Iris pigment epithelial cell (primary cell): ENCODE measurements around the gene SLC8A1.

ENCODE experiments used
- DNase-seq: peaks from one replicate; pipeline ENCODE4 v3.0.0-alpha.2; 2011; ENCODE audit warnings: low read depth

The SLC8A1 gene

DNA sequence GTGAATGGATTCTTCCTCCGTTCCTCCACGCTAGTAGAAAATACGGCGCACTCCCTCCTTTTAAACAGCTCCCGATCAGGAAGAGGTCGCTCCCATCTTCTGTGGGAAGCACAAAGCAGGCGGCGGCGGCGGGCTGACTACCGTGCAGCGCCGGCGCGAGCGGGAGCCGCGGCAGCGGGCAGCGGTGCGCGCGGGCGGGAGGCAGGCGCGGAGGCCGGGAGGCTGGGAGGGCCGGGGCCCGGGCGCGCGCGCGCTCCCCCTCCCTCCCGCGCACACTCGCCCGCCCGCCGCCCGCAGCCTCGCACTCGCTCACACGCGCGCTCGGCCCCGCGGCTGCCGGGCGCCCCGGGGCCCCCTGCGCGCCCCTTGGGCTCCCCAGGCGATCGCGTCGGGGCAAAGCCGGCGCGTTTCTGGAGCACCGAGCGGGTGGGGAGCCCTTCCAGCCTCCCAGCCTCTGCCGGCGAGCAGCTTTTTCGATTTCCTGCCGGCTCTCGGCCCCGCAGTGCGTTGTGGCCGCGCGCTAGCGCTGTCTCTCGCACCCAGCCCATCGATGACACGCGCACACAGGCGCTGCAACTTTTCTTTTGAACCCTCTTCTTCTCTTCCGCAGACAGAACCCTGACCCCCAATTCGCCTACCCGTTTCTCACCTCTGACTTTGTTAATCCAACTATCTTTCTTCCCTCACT lies at the start of gene SLC8A1:
Gene SLC8A1, minus strand, starts transcription at position 173 of the 688 bp plus-strand sequence.
- DNase-seq = peak; percentile 35

DNA sequence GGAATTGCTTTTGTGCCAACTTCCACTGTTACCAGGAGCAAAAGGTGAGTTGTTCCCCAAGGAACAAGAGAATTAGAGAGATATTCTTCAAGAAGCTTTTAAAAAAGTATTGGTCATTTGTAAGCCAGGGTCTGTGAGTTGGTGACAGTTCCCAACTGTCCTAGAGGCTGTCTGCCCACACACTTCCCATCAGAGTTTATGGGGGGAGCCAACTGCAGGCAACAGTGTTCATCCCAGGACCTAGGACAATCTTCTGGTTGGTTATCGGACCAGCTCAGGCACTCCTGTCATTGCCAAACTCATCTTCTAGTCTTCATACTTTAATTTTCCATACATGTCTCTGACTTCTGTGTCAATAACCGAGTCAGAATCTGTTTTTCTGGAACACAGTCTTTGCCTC lies 47.5 kb upstream of the SLC8A1 start:
- no peak for DNase-seq

DNA sequence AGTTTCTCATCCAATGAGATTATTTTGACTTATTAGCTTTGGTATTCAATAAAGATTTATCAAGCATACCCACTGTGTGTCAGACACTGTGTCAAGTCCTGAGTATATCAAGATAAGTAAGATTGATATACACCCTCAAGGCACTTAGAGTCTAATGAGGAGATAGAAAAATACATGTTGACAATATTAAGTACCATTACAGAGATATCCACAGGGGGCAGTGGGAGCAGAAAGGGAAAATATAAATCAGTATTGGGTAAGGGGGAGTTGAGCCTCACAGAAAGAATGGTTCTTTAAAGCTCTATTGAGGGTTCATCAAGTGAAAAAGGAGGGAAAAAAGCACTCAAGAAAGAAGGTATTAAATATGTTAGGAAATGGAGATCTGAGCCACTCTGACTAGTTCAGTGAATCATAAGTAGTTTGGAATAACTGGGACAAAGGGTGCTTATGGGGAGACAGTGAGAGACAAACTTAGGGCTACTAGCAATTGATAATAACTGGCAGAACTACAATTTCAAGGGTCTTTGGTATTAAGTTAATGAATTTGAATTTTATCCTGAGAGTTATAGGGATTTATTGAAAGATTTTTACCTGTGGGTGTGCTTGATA lies 45.5 kb upstream of the SLC8A1 start:
- no peak for DNase-seq

DNA sequence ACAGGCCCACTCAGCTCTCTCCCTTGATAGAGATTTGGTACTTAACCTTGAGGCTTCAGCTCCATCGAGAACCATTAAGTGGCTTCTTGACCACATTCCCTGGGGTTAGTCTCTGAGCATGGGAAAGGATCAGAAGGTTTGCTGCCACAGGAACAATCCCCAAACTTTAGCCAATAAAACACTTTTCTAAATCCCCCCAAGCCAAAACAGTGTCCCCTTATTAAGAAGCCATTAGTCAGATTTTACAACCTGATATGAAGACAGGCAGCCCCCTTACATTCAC lies 37.7 kb upstream of the SLC8A1 start:
- no peak for DNase-seq

DNA sequence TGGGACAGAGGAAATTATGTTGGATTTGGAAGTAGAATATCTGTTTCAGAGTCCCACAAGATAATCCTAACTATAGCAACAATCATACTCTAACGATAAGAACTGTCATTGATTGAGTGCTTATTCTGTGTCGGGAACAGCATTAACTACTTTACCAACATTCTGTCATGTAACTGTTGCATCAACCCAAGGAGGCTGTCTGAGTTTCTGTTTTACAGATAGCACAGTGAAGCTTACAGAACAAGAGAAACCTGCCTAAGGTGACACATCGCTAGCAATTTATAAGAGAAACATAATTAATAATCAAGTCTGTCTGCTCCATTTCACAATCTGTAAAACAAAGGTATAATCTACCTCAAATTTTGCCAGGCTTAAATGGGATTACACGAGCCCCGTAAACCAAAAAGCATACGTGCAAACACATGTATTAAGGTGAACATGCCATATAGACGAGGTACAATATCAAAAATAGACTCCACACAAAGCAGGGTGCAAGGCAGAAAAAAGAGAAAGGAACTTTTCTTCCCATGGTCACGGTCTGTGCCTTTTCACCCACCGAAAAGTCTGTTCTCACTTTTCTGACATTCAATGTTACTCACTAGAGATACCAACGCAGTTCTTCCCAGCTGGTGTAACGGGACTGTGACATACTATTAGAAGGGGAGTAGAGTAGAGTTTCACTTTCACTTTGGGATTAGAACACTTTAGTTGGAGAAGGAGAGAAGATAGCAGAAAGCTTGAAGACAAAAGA lies 37.2 kb upstream of the SLC8A1 start:
- no peak for DNase-seq

DNA sequence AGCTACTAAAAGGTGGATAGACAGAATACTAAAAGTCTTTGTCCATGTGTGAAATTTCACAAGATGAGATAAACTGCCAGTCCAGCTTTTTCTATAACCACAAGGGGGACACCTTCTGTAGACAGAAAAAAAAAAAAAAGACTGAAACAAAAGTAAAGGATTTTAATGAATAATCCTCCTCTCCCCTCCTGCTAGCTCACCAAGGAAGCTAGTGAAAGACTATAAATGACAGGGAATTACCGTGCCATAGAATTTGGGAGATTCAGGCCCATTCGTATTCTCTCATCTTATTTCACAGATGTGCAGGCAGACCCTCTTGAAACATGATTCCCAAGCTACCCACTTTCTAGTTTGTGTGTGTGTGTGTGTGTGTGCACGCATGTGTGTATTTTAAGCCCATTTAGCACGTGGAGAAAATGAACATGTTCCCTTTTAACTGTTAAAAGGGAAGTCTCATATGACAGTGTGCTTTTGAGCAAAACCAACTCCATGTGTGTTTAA lies 36.3 kb upstream of the SLC8A1 start:
- DNase-seq = peak; percentile 57

DNA sequence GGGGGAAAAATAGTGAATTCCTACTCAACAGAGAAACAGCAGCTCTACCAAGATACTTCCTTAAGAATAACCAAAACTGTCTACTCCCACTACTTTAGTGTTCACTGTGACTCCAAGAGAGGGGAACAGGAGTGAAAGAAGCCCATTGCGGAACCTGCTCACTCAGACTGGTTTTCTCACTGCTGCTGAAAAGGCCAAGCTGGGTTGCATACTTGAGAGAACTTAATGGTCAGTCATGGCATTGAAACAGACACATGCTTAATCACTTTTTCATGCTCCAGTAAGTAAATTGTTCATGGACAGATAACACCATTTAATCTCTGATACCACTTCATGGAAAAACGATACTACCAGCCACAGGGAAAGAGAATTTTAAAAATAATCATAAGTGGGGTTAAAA lies 35.7 kb upstream of the SLC8A1 start:
- DNase-seq = peak; percentile 17

DNA sequence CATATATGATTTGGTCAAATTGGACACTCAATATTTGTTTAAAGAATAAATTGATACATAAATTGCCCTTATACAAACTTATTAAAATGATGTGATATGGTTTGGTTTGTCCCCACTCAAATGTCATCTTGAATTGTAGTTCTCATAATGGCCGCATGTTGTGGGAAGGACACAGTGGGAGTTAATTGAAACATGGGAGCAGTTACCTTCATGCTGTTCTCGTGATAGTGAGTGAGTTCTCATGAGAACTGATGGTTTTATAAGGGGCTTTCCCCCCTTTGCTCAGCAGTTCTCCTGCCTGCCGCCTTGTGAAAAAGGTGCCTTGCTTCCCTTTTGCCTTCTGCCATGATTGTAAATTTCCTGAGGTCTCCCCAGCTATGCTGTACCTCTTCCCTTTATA lies 34.0 kb upstream of the SLC8A1 start:
- no peak for DNase-seq

DNA sequence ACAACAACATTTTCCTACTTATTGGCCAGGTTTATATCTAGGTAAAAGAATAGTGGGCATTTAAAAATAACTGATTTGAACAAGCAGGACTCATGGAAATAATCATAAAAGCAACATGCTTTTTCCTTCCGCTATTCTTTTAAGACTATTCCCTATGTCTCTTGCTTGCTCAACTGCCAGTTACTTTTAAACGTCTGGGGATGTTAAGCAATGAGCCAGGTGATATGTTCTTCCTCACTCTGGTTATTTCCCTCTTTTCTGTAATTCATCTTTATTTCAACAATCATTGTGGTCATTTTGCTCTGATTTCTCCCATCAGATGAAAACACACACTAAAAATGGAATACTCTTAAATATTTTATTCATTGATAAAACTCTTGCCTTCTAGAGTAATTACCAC lies 33.4 kb upstream of the SLC8A1 start:
- DNase-seq = no peak

DNA sequence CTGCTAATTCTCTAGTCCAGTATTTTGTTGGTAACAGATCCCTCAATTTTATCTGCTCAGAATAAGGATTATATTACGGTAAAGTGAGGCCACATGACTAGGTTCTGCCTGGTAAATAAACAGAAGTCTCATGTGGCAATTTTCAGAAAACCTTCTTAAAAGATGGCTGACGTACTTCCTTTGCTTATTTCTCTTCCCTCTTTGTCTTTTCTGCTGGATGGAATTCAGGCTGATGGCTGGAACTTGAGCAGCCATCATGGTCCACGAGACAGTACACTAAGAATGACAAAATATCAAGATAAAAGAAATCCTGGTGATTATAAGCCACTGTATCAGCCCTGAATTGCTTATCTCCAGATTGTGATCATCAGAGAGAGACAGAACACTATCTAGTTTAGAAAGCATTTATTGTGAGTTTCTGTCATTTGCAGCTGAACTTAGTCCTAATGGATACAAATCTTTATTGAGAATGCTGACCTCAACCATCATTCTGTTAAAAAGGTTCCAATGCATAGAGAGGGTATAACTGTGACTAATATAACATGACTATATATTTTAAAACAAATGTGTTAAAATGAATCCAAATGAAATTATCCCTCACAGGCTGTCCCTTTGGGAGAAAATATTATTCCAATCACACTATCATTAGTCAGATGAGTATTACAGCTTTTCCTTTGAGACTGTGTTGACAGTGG lies 31.8 kb upstream of the SLC8A1 start:
- no peak for DNase-seq

DNA sequence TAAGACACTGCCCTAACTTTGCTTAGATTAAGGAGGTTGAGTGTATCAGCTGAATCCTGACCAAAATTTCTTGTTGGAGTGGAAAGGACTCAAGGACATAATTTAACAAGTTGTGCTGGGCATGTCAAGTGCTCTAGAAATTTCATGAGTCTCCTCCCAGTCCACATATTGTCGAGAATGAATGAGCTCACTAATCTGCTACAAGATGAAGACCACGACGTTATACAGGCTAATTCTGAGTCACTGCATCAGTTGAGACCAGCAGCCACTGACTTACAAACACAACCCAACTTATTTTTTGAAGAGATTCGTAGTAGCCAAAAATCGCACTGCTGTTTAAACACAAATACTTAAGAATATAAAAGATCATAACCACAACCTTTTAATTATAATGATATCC lies 28.7 kb upstream of the SLC8A1 start:
- DNase-seq = no peak

DNA sequence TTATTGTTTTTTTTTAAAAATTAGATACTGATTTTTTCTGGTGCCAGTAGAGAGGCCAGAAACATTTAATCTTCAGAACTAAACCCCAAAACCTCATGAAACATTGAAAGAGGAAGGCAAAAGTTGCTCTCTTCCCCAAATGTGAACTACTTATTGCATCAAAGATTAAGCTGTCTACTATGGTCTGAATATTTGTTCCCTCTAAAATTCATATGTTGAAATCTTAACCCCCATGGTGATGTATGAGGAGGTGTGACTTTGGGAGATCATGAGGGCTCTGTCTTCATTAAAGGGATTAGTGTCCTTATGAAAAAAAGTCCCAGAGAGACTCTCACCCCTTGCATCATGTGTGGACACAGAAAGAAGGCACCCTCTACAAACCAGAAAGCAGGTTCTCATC lies 28.2 kb upstream of the SLC8A1 start:
- DNase-seq = no peak

DNA sequence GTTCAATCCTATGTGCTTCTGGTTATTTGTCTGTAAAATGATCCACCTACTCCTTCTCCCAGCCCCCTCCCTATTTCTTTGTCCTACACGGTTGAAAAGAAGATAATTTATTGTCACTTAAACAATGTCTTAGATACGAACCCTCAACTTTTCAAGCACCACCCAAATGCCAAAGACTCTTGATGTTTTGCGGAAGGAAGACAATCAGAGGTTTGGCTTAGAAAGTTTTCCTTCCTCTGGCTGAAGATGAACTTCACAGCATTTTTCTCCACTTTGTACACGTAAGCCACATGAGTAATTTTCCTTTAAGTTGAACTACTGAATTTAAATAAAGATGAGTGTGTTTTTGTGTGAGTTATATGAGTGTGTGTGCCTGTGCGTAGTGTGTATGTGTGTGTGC lies 25.5 kb upstream of the SLC8A1 start:
- DNase-seq = no peak

DNA sequence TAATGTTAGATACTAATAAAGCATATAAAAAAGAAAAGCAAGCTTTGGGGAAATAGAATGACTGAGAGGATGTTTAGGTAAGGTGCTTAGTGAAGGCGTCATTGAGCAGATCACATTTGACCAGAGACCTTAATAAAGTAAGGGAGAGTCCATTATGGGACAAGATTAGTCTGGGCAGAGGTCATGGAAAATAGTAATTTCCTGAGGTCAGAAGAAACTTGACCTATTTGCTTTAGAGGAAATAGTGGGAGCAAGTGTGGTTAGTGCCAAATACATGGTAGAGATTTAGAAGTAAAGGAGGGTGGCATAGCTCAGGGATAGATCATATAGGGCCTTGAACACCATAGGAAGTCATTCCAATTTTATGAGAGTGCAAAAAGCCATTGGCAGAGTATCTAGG lies 24.5 kb upstream of the SLC8A1 start:
- DNase-seq = no peak

DNA sequence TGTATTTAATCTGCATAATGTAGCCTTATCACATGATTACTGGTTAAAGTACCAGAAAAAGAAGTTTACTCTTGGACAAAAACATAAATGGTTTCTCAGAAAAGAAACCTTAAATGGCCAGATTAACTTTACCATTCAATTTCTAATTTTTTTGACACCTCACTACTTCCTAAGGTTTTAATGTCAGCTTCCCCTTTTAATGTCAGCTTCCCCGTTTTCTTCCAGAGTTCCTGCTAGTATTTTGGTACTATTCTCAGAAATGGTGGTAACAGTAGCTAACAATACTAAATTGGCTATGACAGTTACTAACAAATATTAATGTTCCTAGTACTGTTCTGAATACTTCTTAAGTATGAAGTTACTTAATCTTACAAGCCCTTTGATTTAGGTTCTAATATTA lies 22.4 kb upstream of the SLC8A1 start:
- DNase-seq = no peak

DNA sequence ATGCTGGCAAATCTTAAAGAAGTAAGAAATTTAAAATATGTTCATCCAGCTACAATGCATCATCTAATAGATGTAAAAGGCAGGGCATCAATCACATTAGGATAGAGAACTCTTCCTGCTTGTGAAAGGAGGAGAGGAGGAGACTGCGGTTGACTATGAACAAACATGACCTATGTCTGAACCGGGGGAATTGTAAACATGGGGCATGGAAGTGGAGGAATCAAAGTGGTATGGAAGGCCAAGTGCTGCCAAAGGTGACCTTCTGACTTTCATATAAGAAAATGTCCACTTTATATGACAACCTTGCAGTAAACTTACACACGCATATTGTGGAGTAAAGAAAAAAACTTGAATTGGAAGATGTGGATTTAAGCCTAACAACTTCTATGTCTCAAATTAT lies 20.0 kb upstream of the SLC8A1 start:
- no peak for DNase-seq

DNA sequence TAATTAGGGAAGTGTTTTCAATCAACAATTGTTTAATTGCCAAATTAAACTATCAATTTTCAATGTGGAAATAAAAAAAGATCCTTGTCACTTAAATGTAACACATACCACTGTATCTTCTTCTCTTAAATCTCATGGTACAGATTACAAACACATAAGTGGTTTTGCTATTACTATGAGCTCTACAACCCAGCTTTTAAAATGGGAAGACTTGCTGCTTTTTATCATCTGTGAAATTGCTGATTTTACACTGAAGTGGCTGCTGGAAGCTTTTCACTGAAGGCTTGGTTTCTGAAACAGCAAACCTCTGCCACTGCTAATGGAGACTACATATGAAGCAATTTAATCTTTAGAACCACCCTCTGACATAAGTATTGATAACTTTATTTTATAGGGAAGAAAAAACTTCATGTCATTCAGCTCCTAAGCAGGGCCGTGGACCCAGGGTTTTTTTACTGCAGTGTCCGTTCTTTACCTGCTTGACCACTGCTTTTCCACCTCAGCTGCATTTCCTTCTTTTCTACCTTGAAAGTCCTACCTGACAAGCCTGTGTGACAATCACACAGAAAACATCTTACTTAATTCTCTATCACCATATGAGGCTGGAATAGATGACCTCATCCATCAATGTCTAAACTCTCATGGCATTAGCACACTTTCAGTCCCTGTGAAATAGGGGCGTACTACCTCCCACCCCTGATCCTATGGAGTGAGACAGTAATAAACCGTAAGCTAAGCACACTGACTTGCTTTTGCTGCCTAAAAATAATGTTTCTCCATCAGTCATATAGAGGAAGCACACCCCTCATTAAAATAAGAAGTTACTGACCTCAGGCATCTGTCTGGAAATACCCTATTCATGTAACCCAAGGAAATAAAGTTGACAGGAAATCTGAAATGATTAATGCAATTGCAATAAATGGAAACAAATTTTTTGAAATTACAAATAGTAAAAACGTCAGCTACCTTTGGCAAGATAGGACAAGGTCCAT lies 19.2 kb upstream of the SLC8A1 start:
- DNase-seq = no peak

DNA sequence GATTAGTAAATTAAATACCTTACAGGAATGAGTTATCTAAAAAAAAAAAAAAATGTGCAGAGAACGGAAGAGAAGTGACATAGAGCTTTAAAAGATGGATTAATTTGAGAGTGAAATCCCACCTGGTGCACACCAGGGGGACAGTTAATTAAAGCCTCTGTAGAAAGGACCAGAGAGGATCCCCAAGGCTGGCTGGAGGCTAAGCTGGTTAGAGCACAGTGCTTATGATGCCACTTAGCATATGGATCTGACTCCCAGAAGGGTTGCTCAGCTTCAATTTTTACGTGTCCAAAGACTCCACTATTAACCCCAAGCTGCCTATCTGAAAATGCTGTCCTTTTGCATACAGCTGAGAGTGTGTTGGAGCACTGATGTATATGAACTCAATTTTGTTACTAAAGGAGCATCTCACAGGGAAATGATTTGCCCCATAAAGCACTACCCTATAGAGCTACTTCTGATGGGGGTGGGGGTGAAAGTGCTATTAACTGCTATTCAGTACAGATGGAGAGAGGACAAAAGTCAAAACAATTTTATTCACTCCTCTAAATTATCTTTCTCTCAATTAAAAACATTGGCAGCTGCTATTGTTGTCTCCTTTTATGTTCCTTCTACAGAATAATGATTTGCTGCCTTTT lies 15.2 kb upstream of the SLC8A1 start:
- no peak for DNase-seq

DNA sequence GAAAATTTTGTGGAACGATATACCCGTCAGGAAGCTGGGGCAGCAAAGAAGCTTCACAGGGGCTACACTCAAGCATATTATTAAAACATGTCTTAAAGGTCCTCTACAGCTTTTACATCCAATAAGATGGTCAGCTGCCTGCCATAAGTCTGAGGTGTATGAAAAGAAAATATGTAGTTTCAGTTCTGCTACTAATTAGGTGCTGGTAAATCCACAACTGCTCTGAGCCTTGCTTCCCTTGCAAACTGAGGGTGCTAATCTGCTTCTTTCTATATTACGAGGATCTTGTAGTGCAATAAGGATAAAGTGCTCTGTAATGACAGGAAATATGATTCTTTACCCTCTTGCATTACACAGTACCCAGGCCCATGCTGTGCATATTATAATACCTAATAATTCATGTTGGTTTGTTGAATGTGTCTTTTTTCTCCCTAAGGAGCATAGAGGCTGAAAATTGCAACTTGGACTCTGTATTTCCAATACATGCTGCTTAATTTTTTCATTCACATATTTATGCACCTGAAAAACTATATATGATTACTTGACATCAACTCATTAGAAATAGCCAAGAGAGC lies 14.5 kb upstream of the SLC8A1 start:
- DNase-seq = no peak

DNA sequence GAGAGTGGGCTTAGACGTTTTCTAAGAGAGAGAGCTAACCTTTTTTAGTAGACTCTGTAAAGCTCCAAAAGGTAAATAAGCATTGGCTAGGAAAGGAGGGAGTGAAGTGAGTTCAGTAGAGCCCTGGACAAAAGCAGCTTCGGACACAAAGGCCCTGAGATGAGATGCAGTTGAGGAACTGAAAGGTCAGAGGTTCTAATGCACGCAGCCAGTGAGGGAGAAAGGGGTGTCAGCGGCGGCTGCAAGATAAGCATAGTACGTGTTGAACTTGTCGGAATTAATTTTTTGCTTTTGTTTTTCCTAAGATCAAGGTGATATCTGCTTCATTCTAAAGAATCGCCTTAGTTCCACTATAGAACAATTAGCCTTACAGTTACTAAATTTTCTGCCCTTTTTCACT lies 11.2 kb upstream of the SLC8A1 start:
- DNase-seq = no peak

DNA sequence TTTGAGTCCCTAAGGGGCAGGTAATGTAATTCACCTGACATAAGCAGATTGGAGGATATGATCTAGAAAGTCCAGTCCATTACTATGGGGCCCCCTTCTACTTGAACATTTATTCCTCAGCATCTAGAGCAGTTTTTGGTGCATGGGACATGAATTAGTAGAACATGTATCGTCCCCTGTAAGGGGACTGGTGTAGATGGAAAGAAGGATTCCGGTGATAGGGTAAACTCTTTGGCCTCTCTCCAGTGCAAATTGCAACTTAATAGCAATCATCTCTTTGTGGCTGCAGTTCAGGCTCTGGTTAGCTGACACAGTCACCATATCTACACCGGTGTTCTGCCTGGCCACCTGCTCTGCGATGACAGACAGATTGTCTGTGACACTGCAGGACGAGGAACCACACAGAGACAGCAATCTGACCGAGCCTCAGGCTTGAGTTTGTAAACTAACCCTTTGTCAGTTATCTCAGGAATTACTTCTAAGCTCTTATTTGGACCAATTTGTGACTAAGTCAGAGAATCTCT lies 6.4 kb upstream of the SLC8A1 start:
- DNase-seq = no peak
